WI38 (cell line): ENCODE results near the gene ZNF804A.
"Not testable (repeated sequence)": the region's sequence is repeated elsewhere in the genome, so short reads cannot be mapped to it uniquely, and the experiment has no call there.

Experiments used
- H3K4me3 ChIP-seq: 2 replicates; pipeline ENCODE4 v1.5.1; 2011; ENCODE audit warnings: low read depth, mild to moderate bottlenecking, control low read depth, low read length
- TF ChIP-seq, protein P1 (sequence below): IDR thresholded peaks from 2 replicates; pipeline ENCODE4 v1.5.1; 2012; ENCODE audit warnings: low read depth, mild to moderate bottlenecking, control low read depth, low read length

The ZNF804A gene

DNA sequence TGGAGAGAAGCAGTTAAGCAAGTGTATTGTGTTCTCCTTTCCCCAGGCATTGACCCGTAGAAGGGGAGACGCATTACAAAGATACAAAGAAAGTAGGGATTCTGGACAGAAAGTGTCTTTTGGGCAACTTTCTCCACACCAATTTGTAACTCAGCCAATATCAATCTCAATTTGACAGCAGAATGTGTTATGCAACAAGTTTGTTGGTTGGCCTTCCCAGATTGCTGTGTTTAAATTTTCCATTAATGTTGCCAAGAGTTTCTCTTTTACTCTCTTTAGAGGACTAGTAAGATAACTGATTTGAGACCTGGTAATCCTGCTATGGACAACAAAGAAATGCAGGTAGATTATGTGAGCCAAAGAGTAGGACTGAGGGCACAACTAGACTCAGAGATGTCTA is 279.6 kb downstream of the ZNF804A start:
- H3K4me3 ChIP-seq = no peak overlapping the region
- TF ChIP-seq, protein P1, sequence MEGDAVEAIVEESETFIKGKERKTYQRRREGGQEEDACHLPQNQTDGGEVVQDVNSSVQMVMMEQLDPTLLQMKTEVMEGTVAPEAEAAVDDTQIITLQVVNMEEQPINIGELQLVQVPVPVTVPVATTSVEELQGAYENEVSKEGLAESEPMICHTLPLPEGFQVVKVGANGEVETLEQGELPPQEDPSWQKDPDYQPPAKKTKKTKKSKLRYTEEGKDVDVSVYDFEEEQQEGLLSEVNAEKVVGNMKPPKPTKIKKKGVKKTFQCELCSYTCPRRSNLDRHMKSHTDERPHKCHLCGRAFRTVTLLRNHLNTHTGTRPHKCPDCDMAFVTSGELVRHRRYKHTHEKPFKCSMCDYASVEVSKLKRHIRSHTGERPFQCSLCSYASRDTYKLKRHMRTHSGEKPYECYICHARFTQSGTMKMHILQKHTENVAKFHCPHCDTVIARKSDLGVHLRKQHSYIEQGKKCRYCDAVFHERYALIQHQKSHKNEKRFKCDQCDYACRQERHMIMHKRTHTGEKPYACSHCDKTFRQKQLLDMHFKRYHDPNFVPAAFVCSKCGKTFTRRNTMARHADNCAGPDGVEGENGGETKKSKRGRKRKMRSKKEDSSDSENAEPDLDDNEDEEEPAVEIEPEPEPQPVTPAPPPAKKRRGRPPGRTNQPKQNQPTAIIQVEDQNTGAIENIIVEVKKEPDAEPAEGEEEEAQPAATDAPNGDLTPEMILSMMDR = no peak

DNA sequence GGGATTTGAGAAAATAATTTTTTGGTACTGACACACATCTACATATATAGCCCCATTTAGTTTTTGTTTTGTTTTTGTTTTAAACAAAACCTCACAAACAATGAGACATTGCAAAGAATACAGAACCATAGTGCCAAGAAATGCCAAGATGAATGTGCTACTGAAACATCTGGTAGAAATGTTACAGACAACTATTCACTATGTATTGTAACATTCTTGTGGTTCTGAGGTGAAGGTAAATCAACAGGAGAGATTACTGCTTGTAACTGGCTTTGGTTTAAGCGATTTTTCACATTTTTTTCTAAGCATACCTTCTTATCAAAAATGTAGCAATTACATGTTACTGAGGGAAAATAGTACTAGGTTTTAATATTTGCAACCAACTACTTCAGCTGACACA is 281.3 kb downstream of the ZNF804A start:
- no peak overlapping the region for H3K4me3 ChIP-seq
- TF ChIP-seq, protein P1 = no peak

DNA sequence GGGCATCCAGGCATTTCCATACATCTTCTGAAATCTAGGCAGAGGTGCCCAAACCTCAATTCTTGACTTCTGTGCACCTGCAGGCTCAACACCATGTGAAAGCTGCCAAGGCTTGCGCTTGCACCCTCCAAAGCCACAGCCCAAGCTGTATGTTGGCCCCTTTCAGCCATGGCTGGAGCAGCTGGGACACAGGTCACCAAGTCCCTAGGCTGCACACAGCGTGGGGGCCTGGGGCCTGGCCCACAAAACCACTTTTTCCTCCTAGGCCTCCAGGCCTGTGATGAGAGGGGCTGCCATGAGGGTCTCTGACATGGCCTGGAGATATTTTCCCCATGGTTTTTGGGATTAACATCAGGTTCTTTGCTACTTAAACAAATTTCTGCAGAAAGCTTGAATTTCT is 288.3 kb downstream of the ZNF804A start:
- not testable (repeated sequence) for H3K4me3 ChIP-seq

- TF ChIP-seq, protein P1 = no peak
- H3K4me3 ChIP-seq = peak overlapping the region; percentile 26
Measured at GRCh38 chr2:184890311-184890710, 292.0 kb downstream of the ZNF804A start.

DNA sequence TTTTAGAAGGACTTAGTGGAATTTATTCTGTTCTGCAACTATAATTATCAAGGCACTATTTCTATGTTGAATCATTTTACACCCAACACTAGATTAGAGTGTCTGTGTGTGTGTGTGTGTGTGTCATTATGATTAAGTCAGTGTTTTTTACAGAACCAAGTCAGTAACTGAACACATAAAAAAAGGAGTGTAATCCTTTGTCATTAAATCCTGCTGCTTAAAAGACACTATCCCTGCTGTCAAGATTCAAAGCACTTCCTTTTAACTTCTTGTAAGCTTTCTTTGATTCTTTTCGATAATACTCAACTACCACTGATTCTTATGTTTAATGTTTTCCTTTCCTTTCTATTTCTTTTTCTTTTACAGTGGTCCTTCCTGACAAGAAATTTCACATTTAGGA is 306.7 kb downstream of the ZNF804A start:
- TF ChIP-seq, protein P1 = no peak
- no peak overlapping the region for H3K4me3 ChIP-seq

GRCh38 chr2:184906160-184906559 is 307.8 kb downstream of the ZNF804A start:
- H3K4me3 ChIP-seq = no peak overlapping the region
- TF ChIP-seq, protein P1 = no peak

DNA sequence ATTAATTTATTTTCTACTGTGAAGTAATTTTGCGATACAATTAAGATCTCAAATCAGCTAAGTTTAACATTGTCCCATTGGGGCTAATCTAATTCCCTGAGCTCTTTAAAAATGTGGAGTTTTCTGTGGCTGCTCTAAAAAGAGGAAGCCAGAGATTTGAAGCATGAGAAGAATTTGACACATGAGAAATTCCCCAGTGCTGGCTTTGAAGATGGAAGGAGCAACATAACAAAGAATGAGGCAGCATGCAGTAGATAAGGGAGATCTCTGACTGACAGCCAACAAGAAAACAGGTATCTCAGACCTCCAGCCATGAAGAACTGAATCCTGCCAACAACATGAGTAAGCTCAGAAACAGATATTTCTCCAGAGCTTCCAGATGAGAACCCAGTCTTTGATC is 308.4 kb downstream of the ZNF804A start:
- no peak overlapping the region for H3K4me3 ChIP-seq
- TF ChIP-seq, protein P1 = no peak

- TF ChIP-seq, protein P1 = no peak
- H3K4me3 ChIP-seq = no peak overlapping the region
Measured at GRCh38 chr2:184908966-184909365, 310.6 kb downstream of the ZNF804A start.
